Activated naive CD4-positive, alpha-beta T cell (primary cell): Measurements from ENCODE around the gene PDP2.

ENCODE experiments used
- DNase-seq, 4 experiments: peaks; one replicate each; lab custom pipeline; 2025; lab: John Stamatoyannopoulos, UW

PDP2 gene, protein sequence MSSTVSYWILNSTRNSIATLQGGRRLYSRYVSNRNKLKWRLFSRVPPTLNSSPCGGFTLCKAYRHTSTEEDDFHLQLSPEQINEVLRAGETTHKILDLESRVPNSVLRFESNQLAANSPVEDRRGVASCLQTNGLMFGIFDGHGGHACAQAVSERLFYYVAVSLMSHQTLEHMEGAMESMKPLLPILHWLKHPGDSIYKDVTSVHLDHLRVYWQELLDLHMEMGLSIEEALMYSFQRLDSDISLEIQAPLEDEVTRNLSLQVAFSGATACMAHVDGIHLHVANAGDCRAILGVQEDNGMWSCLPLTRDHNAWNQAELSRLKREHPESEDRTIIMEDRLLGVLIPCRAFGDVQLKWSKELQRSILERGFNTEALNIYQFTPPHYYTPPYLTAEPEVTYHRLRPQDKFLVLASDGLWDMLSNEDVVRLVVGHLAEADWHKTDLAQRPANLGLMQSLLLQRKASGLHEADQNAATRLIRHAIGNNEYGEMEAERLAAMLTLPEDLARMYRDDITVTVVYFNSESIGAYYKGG

DNA sequence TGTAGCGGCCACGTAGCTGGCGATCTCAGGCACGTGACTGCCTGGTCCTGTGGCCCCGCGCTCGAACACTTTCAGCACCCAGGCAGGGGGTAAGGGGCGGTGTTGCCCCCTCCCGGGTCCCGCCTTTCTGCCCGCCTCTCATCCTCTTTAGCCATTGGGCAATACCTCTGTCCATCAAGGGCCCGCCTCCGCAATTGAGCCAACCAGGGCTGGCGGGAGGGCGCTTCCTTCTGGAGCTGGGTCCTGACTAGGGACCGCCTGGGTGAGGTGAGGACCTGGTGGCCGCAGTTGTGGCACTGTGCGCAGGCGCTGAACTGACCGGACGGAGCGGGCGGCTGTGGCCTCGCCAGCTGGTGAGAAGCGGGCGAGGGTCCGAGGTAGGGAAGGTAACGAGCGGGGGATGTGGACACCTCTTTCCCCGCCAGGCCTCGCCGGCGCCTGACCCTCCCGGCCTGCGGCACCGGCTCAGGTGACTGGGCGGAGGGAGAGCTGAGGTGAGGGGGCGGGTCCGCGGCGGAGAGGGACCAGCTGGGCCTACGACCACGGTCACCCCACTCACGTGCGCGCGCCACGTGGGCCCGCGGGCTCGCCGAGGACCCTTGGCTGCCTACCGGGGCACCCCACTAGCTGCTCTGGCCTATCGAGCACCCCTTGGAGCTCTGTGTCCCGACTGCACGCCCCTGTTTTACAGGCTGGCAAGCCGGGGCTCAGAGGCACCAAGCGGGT lies at the start of gene PDP2:
PDP2 (plus strand) TSS at position 228 of the 726 bp plus-strand sequence. CDS start 3,770 bp downstream, outside the sequence.
- peak; percentile 68 to 80 (median 74) for DNase-seq

DNA sequence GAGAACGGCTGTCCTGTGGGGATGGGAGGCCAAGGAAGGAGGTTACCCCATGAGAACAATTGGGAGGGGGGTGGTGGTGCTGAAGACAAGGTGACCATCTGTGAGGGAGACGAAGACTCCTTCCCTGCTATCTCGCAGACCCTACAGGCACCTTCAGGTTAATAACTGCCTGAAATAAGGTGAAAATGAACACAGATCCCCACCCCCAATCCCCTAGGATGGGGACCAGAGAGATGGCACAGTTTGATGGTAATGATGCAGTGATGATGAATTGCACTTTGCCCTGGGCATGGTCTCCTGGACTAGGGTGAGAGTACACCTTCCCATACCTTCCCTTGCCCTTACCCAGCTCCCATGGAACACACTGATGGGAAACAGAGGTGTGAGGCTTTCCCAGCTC lies 48.1 kb upstream of the PDP2 start:
- no peak for DNase-seq

DNA sequence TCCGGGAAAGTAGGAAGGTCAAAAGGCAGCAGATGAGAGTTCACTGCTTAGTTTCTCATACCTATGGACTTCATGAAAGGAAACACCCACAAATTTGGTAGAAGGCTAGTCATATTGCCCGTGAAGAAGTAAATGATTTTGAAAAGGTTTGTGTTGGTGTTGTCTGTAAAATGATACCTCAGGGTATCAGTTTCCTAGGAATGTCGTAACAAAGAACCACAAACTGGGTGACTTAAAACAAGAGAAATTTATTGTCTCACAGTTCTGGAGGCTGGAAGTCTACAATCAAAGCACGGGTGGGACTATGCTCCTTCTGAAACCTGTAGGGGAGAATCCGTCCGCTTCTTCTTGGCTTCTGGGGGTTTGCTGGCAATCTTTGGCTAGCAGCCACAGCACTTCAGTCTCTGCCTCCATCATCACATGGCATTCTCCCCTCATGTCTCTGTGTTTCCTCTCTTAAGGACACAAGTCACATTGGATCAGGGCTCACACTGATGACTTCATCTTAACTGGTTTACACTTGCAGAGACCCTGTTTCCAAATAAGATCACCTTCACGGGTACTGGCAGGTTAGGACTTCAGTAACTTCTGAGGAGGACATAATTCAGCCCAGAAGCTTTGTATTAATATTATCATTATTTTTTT lies 47.5 kb upstream of the PDP2 start:
- DNase-seq: no peak

DNA sequence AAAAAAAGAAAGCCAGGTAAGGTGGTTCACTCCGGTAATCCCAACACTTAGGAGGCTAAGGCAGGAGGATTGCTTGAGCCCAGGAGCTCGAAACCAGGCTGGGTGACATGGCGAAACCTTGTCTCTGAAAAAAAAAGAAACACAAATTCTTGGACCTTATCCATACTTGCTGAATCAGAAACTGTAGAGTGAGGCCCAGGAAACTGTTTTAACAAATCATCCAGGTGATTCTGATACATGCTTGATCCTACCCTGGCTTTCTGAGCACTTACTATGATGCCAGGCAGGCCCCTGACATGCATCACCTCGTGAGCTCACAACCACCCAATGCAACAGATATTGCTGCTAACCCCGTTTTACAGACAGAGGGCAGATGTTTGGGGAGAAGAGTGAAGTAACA lies 45.6 kb upstream of the PDP2 start:
- no peak for DNase-seq

DNA sequence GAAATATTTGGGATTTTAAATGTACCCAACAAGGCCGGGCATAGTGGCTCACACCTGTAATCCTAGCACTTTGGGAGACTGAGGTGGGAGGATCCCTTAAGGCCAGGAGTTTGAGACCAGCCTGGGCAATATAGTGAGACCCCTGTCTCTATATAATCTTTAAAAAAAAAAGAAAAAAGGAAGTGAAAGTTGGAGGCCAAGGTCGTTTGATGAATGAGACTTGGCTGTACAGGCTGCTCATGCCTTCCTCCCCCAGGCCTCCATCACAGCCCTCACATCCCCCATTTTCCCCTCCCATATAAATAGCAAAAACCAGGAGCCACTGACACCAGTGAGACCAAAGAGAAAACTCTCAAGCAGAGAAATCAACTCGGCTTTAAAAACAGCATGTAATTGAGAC lies 39.4 kb upstream of the PDP2 start:
- DNase-seq: no peak

DNA sequence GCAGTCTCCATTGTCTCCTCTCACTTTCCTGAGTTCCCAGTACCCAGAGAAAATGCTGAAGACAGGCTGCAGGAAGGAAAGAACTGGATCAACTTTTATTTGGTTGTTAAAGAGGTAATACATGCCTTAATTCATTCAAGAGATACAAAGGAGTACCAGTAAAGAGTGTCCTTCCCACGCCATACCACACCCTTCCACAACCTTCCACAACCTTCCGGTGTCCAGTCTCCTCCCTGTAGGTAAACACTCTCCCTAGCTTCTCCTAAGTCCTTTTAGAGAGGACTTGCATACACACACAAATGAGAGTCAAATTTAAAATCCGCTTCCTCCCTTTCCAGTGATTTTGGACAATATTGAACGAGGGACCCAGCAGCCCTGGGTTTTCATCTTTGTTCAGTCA lies 38.9 kb upstream of the PDP2 start:
- no peak for DNase-seq

DNA sequence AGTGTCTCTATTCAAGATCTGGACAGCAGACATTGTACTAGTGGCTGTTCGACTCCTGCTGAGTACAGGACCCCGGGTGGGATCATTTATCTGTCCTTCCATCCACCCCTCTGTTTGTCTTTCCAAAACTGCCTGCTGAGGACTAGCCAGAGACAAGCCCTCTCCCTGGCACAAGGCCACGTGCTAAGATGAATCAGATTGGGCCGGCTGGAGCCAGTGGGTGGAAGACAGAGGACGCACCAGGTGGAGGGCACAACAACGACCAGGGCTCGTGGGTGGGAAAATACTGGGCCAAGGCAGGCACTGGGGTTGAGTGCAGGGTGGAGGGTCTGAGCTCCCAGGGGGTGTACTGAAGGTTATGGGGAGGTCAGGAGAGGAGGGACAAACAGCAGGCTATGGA lies 37.5 kb upstream of the PDP2 start:
- DNase-seq: no peak

DNA sequence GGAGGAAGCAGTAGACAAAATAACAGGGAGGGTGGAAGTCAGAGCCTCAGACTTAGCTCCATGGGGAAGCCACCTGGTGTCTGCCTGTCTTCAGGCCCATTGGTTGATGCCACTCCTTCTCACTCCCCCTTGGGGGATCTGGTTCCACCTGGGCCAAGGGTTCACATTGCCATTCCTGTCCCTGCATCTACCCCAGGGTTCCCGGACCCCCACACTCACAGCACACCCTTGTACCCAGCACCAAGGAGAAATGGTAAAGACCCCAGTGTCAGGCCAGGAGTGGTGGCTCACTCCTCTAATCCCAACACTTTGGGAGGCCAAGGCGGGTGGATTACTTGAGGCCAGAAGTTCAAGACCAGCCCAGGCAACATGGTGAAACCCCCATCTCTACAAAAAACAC lies 37.1 kb upstream of the PDP2 start:
- no peak for DNase-seq

DNA sequence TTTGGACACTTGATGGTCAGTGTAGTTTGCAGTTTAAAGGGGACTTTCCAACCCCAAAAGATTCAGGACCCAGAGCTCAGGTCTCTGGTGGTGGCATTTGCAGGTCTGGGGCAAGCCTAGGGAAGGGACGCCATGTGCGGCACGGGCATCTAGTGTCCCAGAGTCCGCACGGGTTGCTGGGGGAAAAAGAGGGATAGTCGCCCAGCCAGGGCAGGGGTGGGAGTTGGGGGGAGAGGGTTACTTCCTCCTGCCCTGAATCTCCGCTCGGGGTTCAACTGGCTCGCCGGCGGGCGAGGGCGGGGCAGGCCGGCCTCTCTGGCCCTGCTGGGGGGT lies 36.3 kb upstream of the PDP2 start:
- no peak for DNase-seq

DNA sequence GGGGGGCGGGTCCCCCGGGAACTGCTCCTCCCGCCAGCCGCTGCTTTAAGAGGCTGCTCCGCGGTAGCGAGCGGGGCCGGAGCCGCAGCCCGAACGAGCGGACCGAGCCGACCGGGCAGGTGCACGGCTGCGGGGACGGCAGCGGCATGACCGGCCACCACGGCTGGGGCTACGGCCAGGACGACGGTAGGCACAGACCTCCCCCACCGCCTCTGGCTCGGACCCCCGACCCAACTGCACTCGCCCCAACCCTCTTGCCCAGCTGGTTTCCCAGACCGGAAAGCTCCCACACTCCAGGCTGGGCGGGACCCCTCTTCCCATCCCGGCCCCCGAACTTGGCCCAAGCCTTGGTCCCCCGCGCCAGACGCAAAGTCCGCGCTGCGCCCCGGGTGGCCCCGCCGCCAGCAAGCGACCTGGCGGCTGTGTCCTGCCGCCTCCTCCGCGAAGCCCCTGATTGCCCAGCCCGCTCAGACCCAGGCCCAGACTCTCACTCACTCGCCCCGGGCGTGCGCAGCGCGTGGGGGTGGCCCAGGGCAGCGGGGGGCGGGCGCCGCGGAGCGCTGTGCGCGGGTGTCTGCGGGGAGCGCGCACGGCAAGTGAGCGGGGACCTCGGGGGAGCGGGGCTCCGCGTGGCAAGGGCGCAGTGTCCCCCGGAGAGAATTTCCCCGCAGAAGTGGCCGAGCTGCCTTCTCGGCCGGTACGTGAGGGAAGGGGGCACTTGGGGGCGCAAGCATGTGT lies 35.8 kb upstream of the PDP2 start, which contains the start of gene CA7:
CA7 (plus strand) TSS at position 73 of the 738 bp plus-strand sequence; CDS start at position 147, 74 bp downstream.
- no peak for DNase-seq

DNA sequence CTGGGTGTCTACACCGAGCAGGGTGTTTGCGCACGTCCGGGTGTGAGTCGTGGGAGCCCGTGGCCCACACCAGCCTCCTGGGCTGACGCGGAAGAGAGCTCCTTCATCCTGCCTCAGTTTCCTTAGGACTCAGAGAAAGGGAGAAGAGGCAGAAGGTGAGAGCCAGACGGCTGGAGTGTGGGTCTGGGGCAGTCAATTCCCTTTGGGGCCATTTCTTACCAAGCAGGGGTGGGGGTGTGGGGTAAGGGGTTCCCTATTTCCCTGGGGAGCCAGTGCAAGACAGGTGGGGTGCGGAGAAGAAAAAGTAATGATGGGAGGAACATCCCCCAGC lies 35.3 kb upstream of the PDP2 start:
- DNase-seq: no peak

DNA sequence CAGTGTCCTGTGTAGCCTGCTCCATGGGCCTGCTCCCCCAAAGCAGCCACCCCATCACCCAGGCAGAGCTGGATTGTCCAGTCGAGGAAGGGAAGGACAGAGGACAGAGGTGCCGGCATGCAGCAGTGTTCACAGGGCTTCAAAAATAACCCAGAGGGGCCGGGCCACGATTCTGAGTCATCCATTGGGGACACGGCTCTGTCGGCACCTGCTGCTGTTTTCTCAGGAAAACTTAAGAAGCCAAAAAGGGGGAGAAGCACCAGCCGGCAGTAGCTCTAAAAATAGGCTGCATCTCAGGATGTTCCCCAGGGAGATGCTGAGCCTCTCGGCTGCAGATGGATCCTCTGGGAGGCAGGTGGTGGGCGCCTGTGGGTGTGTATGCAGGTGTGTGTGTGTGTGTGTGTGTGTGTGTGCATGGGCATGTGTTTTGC lies 34.5 kb upstream of the PDP2 start:
- DNase-seq: no peak

DNA sequence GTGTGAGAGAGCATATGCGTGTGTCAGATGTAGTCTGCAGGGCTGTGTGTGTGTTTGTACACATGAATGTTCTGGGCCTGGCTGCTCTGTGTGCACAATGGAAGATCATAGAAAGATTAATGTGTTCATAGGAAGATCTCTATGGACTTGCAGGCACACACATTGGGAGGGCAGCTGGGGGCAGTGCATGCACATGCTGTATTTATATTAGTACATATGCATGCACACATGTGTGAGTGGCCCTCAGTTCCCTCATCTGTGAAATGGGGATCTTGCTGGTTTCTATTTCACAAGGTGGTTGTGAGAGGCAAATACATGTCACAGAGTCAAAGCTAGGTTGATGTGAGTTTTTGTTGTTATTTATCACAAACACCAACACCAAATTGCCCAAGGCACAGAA lies 34.0 kb upstream of the PDP2 start:
- no peak for DNase-seq

DNA sequence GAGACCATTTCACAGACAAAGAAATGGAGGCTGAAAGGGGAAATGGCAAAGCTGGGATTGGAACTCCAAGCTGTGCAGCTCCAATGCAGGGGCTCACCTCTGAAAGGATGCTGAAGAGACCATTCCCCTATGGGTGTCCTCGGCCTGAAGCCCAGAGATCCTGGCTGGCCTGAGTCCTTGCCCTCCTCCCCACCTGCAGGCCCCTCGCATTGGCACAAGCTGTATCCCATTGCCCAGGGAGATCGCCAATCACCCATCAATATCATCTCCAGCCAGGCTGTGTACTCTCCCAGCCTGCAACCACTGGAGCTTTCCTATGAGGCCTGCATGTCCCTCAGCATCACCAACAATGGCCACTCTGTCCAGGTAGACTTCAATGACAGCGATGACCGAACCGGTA lies 33.5 kb upstream of the PDP2 start:
- no peak for DNase-seq

DNA sequence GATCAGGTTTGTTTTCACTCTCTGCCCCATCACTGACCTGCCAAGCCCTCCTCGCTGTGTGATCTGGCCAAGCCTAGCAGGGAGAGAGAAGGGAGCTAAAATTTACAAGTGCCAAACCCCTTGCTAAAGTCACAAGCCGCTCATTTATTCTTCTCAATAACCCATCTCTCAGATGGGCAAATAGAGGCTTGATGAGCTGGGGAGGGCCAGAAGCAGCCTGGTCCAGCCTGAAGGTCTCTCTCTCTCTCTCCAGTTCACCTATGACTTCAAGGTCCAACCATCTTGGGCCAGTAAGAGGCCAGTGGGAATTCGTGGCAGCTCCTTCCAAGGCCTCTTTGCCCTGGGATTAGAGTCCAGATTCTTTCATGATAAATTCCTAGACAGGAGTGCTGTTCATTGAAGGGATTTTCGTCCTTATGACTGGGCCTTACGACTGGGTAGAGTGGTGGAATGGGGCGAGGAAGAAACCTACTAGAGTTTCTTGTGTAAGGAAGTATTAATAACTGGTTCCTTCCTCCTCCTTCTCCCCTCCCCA lies 32.7 kb upstream of the PDP2 start:
- no peak for DNase-seq

DNA sequence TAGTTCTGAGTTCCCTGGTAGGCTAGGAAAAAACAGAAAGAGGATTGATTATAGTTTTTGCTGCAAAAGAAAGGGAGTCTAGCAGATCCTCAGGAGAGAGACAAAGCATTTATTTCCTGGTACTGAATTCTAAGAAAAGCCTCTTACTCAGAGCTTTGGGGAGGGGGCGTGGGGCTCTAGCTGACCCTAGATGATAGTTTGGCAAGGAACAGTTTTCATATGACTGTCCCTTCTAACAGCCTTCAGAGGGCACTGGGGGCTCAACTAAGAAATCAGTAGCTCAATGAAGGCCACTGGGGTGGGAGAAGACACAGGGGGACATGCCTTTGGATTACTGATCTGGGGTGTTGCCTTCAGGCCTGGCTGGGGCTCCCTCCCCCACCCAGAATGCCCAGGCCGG lies 32.1 kb upstream of the PDP2 start:
- no peak for DNase-seq

DNA sequence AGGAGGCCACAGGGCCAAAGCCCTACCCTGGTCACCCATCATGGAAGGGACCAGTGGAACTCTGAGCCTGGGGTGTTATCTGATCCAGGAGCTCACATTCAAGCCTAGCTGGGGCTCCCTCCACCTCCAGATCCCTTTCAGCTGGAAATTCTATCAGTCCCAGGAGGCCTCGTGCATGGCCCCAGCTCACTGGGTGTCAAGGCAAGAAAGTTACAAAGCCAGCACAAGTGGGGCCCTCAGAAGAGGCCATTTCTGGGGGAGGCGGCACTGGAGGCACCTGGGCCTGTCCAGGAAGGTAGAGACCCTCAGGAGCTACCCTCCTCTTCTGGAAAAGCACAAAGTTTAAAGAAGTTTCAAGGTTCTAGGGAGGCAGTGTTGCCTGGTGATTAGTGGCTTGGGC lies 31.3 kb upstream of the PDP2 start:
- DNase-seq: no peak

DNA sequence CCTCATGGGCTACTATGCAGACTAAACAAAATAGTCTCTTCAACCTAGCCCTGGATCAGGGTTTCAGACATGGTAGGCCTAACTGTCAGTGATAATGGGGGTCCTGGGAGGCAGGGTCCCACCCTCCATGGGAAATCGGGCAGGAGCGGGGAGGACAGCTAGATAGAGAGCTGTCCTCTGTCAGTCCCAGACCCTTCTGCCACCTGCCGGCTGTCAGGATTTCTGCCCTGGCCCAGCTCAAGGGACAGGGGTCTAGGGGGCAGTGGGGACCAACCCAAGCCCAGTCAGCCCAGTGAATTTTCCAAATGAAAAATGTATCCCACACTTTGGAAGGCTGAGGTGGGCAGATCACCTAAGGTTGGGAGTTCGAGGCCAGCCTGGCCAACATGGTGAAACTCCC lies 30.8 kb upstream of the PDP2 start:
- DNase-seq: no peak

DNA sequence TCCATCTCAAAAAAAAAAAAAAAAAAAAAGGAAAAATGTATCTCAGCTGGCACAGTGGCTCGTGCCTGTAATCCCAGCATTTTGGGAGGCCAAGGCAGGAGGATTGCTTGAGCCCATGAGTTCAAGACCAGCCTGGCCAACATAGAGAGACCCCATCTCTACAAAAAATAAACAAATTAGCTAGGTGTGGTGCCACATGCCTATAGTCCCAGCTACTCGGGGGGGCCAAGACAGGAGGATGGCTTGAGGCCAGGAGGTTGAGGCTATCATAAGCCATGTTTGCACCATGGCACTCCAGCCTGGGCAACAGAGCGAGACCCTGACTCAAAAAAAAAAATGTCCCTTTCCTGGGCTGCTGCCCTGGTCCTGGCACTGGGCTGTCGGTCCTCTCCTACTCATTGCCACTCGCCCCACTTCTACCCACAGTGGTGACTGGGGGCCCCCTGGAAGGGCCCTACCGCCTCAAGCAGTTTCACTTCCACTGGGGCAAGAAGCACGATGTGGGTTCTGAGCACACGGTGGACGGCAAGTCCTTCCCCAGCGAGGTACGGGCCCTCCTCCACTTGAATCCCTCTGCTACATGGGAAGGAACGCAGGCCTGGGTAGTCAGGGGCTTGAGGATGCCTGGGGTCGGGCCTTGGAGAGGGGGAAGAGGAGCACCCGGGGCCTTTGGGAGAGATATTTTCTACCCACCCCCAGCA lies 30.1 kb upstream of the PDP2 start:
- DNase-seq: no peak

DNA sequence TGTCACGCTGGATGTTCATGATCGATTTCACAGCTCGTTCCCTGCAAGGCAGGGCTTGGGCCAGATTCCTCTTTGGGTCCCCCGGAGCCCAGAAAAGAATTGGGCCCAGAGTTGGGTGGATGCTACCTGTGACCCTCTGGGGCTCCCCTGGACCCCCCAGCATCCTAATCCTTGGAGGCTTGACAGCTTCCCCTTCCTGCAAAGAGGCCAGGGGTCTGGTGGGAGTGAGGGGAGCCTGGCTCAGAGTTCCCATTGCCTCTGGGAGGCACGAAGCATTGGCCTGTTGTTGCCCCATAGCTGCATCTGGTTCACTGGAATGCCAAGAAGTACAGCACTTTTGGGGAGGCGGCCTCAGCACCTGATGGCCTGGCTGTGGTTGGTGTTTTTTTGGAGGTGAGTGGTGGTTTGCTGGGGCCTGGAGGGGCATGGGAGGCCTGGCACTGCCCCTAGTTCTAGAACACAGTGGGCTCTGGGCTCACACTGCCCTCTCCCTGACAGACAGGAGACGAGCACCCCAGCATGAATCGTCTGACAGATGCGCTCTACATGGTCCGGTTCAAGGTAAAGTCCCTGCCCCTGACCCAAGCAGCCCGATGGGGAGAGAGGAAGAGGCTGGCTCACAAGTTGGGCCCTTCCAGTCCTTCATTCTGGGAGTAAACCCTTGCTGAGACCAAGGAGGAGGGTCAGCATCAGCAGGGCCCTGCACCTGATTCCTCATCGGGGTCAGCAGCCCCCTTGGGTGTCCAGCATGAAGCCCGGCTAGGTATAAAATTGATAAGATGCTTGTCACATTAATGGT lies 28.9 kb upstream of the PDP2 start:
- no peak for DNase-seq
